ENCODE measurements around the gene ACAP3. TPM values are rescaled to one million over a fixed set of nuclear protein-coding genes. Genes with fewer than 3 reads are reported as not detected.

Gene ACAP3
- total and polyA plus RNA-seq, 3 experiments from 2014 or later, result 6.9 to 38.8 (median 36.4) TPM

- Mint-ChIP-seq H3K9me3 (no peaks in the 10 kb centered on the region), H3K36me3 (no peaks in the 10 kb centered on the region), H3K27ac (no peak overlapping the region), H3K4me3 (peak overlapping the region in 1 of 7 donors; percentile 66), H3K4me1 (no peaks in the 10 kb centered on the region), H3K27me3 (no peaks in the 10 kb centered on the region)
- no peak overlapping the region for H3K4me3 ChIP-seq (ENCODE audit: low read length)
- CTCF ChIA-PET, result no interaction called here
- no peak for DNase-seq
- no peak overlapping the region for H3K27ac ChIP-seq (ENCODE audit: low read depth, low read length)
- no peaks in the 10 kb centered on the region for H3K9me3 ChIP-seq (ENCODE audit: low read length)
- no peaks in the 10 kb centered on the region for H3K36me3 ChIP-seq (ENCODE audit: insufficient read depth, low read length)
- no peaks in the 10 kb centered on the region for H3K4me1 ChIP-seq (ENCODE audit: insufficient read depth, low read length)
- POLR2A ChIA-PET, result no interaction called here
- no peaks in the 10 kb centered on the region for H3K27me3 ChIP-seq (ENCODE audit: insufficient read depth, low read length, poor library complexity, severe bottlenecking)
Measured at GRCh38 chr1:1282998-1283397, 24.7 kb downstream of the ACAP3 start.

- Mint-ChIP-seq H3K9me3 (no peaks in the 10 kb centered on the region), H3K27me3 (no peaks in the 10 kb centered on the region), H3K4me1 (no peaks in the 10 kb centered on the region), H3K27ac (no peak overlapping the region), H3K36me3 (no peaks in the 10 kb centered on the region), H3K4me3 (no peak overlapping the region)
- Histone ChIP-seq H3K27me3 (ENCODE audit: insufficient read depth, low read length, poor library complexity, severe bottlenecking) (no peaks in the 10 kb centered on the region), H3K4me3 (ENCODE audit: low read length) (no peak overlapping the region), H3K36me3 (ENCODE audit: insufficient read depth, low read length) (no peaks in the 10 kb centered on the region), H3K9me3 (ENCODE audit: low read length) (no peaks in the 10 kb centered on the region), H3K27ac (ENCODE audit: low read depth, low read length) (no peak overlapping the region), H3K4me1 (ENCODE audit: insufficient read depth, low read length) (no peaks in the 10 kb centered on the region)
- POLR2A ChIA-PET, result no interaction called here
- no peak for DNase-seq
- CTCF ChIA-PET, result no interaction called here
Measured at GRCh38 chr1:1281533-1282321, 26.0 kb downstream of the ACAP3 start.

- no peak overlapping the region for H3K4me3 ChIP-seq (ENCODE audit: low read length)
- no peaks in the 10 kb centered on the region for H3K9me3 ChIP-seq (ENCODE audit: low read length)
- no peaks in the 10 kb centered on the region for H3K4me1 ChIP-seq (ENCODE audit: insufficient read depth, low read length)
- H3K27ac Mint-ChIP-seq, result peak overlapping the region in 1 of 8 donors; percentile 52
- H3K9me3 Mint-ChIP-seq, result no peaks in the 10 kb centered on the region
- H3K4me3 Mint-ChIP-seq, result no peak overlapping the region
- H3K27me3 Mint-ChIP-seq, result no peaks in the 10 kb centered on the region
- H3K27me3 ChIP-seq (ENCODE audit: insufficient read depth, low read length, poor library complexity, severe bottlenecking), result no peaks in the 10 kb centered on the region
- CTCF ChIA-PET, result no interaction called here
- H3K27ac ChIP-seq (ENCODE audit: low read depth, low read length), result no peak overlapping the region
- no peaks in the 10 kb centered on the region for H3K36me3 ChIP-seq (ENCODE audit: insufficient read depth, low read length)
- H3K4me1 Mint-ChIP-seq, result no peaks in the 10 kb centered on the region
- POLR2A ChIA-PET, result no interaction called here
- no peak for DNase-seq
- no peaks in the 10 kb centered on the region for H3K36me3 Mint-ChIP-seq
Measured at GRCh38 chr1:1280782-1281481, 26.8 kb downstream of the ACAP3 start.

GRCh38 chr1:1279028-1279427 is 28.7 kb downstream of the ACAP3 start:
- Histone ChIP-seq H3K4me1 (ENCODE audit: insufficient read depth, low read length) (peaks cover 7% of the 10 kb centered on the region), H3K27me3 (ENCODE audit: insufficient read depth, low read length, poor library complexity, severe bottlenecking) (no peaks in the 10 kb centered on the region), H3K9me3 (ENCODE audit: low read length) (no peaks in the 10 kb centered on the region), H3K27ac (ENCODE audit: low read depth, low read length) (no peak overlapping the region), H3K4me3 (ENCODE audit: low read length) (no peak overlapping the region), H3K36me3 (ENCODE audit: insufficient read depth, low read length) (no peaks in the 10 kb centered on the region)
- H3K9me3 Mint-ChIP-seq, result no peaks in the 10 kb centered on the region
- ChIA-PET CTCF (no interaction called here), POLR2A (interaction anchor here (0.7 kb wide), 1 partner anchor 30 kb away, joined by 4 read pairs; no protein-coding TSS in a partner anchor)
- H3K4me3 Mint-ChIP-seq, result no peak overlapping the region
- peaks cover 0 to 5% (median 0%) of the 10 kb centered on the region in 3 donors for H3K4me1 Mint-ChIP-seq
- no peak overlapping the region for H3K27ac Mint-ChIP-seq
- H3K36me3 Mint-ChIP-seq, result no peaks in the 10 kb centered on the region
- DNase-seq, result no peak
- H3K27me3 Mint-ChIP-seq, result no peaks in the 10 kb centered on the region

GRCh38 chr1:1278620-1279019 is 29.1 kb downstream of the ACAP3 start:
- Mint-ChIP-seq H3K4me1 (peaks cover 0 to 5% (median 0%) of the 10 kb centered on the region in 3 donors), H3K9me3 (no peaks in the 10 kb centered on the region), H3K4me3 (peak overlapping the region in 1 of 7 donors; percentile 60), H3K27me3 (no peaks in the 10 kb centered on the region), H3K27ac (peak overlapping the region in 1 of 8 donors; percentile 26), H3K36me3 (no peaks in the 10 kb centered on the region)
- Histone ChIP-seq H3K27me3 (ENCODE audit: insufficient read depth, low read length, poor library complexity, severe bottlenecking) (no peaks in the 10 kb centered on the region), H3K4me1 (ENCODE audit: insufficient read depth, low read length) (peaks cover 7% of the 10 kb centered on the region), H3K9me3 (ENCODE audit: low read length) (no peaks in the 10 kb centered on the region), H3K4me3 (ENCODE audit: low read length) (no peak overlapping the region), H3K27ac (ENCODE audit: low read depth, low read length) (no peak overlapping the region), H3K36me3 (ENCODE audit: insufficient read depth, low read length) (no peaks in the 10 kb centered on the region)
- ChIA-PET POLR2A (interaction anchor here (0.7 kb wide), 1 partner anchor 31 kb away, joined by 4 read pairs; no protein-coding TSS in a partner anchor), CTCF (no interaction called here)
- no peak for DNase-seq

GRCh38 chr1:1275836-1276235 is 31.9 kb downstream of the ACAP3 start:
- no peaks in the 10 kb centered on the region for H3K27me3 Mint-ChIP-seq
- H3K4me3 Mint-ChIP-seq, result peak overlapping the region; percentile 30 to 64 (median 42)
- CTCF ChIA-PET, result interaction anchor here (0.6 kb wide), 1 partner anchor 16 kb away, joined by 3 read pairs; no protein-coding TSS in a partner anchor
- DNase-seq, result no peak
- peak overlapping the region in 3 of 8 donors; percentile 45 to 86 (median 57) for H3K27ac Mint-ChIP-seq
- Histone ChIP-seq H3K4me1 (ENCODE audit: insufficient read depth, low read length) (peaks cover 26% of the 10 kb centered on the region), H3K9me3 (ENCODE audit: low read length) (no peaks in the 10 kb centered on the region), H3K36me3 (ENCODE audit: insufficient read depth, low read length) (no peaks in the 10 kb centered on the region), H3K4me3 (ENCODE audit: low read length) (no peak overlapping the region), H3K27me3 (ENCODE audit: insufficient read depth, low read length, poor library complexity, severe bottlenecking) (no peaks in the 10 kb centered on the region), H3K27ac (ENCODE audit: low read depth, low read length) (no peak overlapping the region)
- POLR2A ChIA-PET, result no interaction called here
- H3K4me1 Mint-ChIP-seq, result peaks cover 15 to 29% (median 23%) of the 10 kb centered on the region in 3 donors
- H3K9me3 Mint-ChIP-seq, result no peaks in the 10 kb centered on the region
- H3K36me3 Mint-ChIP-seq, result peaks cover 0 to 16% (median 0%) of the 10 kb centered on the region in 3 donors

GRCh38 chr1:1274931-1275431 is 32.7 kb downstream of the ACAP3 start:
- H3K4me3 Mint-ChIP-seq, result peak overlapping the region; percentile 53 to 87 (median 64)
- no peaks in the 10 kb centered on the region for H3K27me3 Mint-ChIP-seq
- Histone ChIP-seq H3K9me3 (ENCODE audit: low read length) (no peaks in the 10 kb centered on the region), H3K36me3 (ENCODE audit: insufficient read depth, low read length) (no peaks in the 10 kb centered on the region), H3K4me1 (ENCODE audit: insufficient read depth, low read length) (peaks cover 35% of the 10 kb centered on the region), H3K4me3 (ENCODE audit: low read length) (no peak overlapping the region), H3K27ac (ENCODE audit: low read depth, low read length) (no peak overlapping the region), H3K27me3 (ENCODE audit: insufficient read depth, low read length, poor library complexity, severe bottlenecking) (no peaks in the 10 kb centered on the region)
- H3K4me1 Mint-ChIP-seq, result peaks cover 24 to 38% (median 31%) of the 10 kb centered on the region in 3 donors
- ChIA-PET CTCF (interaction anchor here (0.6 kb wide), 1 partner anchor 17 kb away, joined by 3 read pairs; no protein-coding TSS in a partner anchor), POLR2A (no interaction called here)
- peaks cover 0 to 25% (median 3%) of the 10 kb centered on the region in 3 donors for H3K36me3 Mint-ChIP-seq
- peak overlapping the region in 3 of 8 donors; percentile 23 to 68 (median 43) for H3K27ac Mint-ChIP-seq
- no peak for DNase-seq
- no peaks in the 10 kb centered on the region for H3K9me3 Mint-ChIP-seq

Measured in CD8-positive, alpha-beta memory T cell (primary cell).